Prostate gland (tissue), 2 donors: ENCODE data around the gene MAGEA8. TPM values are rescaled to one million over a fixed set of nuclear protein-coding genes. Genes with fewer than 3 reads are reported as not detected.

Experiments used
- DNase-seq: peaks from one replicate; pipeline ENCODE4 v3.0.0-alpha.2; 2019; ENCODE audit warnings: low spot score
- H3K27ac ChIP-seq, 2 donors: fragments of 200-600 bp; sonication (generic); 2 replicates each; pipeline ENCODE4 v1.5.1; 2017 to 2019
- H3K27me3 ChIP-seq: fragments of 200-600 bp; sonication (generic); replicated peaks from 2 replicates; pipeline ENCODE4 v1.5.1; 2019; ENCODE audit not compliant: insufficient read depth
- H3K36me3 ChIP-seq, 2 donors: fragments of 200-600 bp; sonication (generic); 1 replicate in 1 of 2; 2 replicates in 1 of 2; pipeline versions ENCODE4 v1.5.1 to v1.8.1; 2017 to 2019
- H3K4me1 ChIP-seq: fragments of 200-600 bp; sonication (generic); replicated peaks from 2 replicates; pipeline ENCODE4 v1.5.1; 2019
- H3K4me3 ChIP-seq, 2 donors: fragments of 200-600 bp; sonication (generic); 2 replicates each; pipeline ENCODE4 v1.5.1; 2017 to 2019
- H3K9me3 ChIP-seq: fragments of 200-600 bp; sonication (generic); 2 replicates; pipeline ENCODE4 v1.5.1; 2017
- CTCF ChIP-seq, 4 experiments: fragments of 200-600 bp in 2 of 4; fragments of 450-650 bp in 2 of 4; sonication (generic) in 2 of 4; IDR thresholded peaks; 1 replicate in 3 of 4; 2 replicates in 1 of 4; pipeline ENCODE4 v1.5.1; 2016 to 2019; ENCODE audit warnings: antibody characterized with exemption in 4 of 4, mild to moderate bottlenecking in 2 of 4, moderate library complexity in 2 of 4
- POLR2A ChIP-seq: fragments of 450-650 bp; IDR thresholded peaks from one replicate; pipeline ENCODE4 v1.6.1; 2016; ENCODE audit warnings: antibody characterized with exemption, mild to moderate bottlenecking
- POLR2AphosphoS5 ChIP-seq: sonication (generic); formaldehyde crosslinking; IDR thresholded peaks from one replicate; pipeline ENCODE4 v1.6.1; 2017; ENCODE audit warnings: antibody characterized with exemption
- WGBS: methylation state at CpG from one replicate; pipeline ENCODE4 v1.1.5; 2018; 5-methylcytosine and 5-hydroxymethylcytosine counted together
- intact Hi-C: fragments of 100-400 bp; cut with DNase I; formaldehyde crosslinking; loops from one replicate; pipeline ENCODE4 v1.14.2; 2022
- total RNA-seq, 2 donors: library from RNA; depleted of rRNA; stranded (reverse); fragments of >200 nt; gene quantifications; one replicate each; pipeline ENCODE4 v1.1.0, GENCODE V29; 2016

MAGEA8 gene
- total RNA-seq, 2 donors from 2014 or later: 1.0 TPM; not detected in 1

GRCh38 chrX:149867488-149867887 is 13.5 kb upstream of the MAGEA8 start:
- Histone ChIP-seq H3K36me3 (no peaks in the 10 kb centered on the region), H3K9me3 (no peaks in the 10 kb centered on the region), H3K4me3 (no peak overlapping the region), H3K27me3 (no peaks in the 10 kb centered on the region), H3K27ac (no peak overlapping the region), H3K4me1 (no peaks in the 10 kb centered on the region)
- WGBS: 96% methylated on average over 3 of the region's 3 CpGs
- intact Hi-C loops: no loop called here
- DNase-seq: no peak
- TF ChIP-seq POLR2A (no peak), CTCF (IDR thresholded peaks at IDR 0.05) (no peak), POLR2AphosphoS5 (no peak)

GRCh38 chrX:149870840-149871239 is 10.1 kb upstream of the MAGEA8 start:
- Histone ChIP-seq H3K9me3 (no peaks in the 10 kb centered on the region), H3K4me1 (no peaks in the 10 kb centered on the region), H3K4me3 (no peak overlapping the region), H3K27me3 (no peaks in the 10 kb centered on the region), H3K36me3 (no peaks in the 10 kb centered on the region), H3K27ac (no peak overlapping the region)
- intact Hi-C loops: no loop called here
- TF ChIP-seq POLR2A (no peak), POLR2AphosphoS5 (no peak), CTCF (IDR thresholded peaks at IDR 0.05) (no peak)
- WGBS: 91% methylated on average over 2 of the region's 2 CpGs
- no peak for DNase-seq

- no peaks in the 10 kb centered on the region for H3K9me3 ChIP-seq
- H3K4me3 ChIP-seq: no peak overlapping the region
- TF ChIP-seq POLR2A: no peak
- no peak for TF ChIP-seq CTCF (IDR thresholded peaks at IDR 0.05)
- no peak for TF ChIP-seq POLR2AphosphoS5
- no peak overlapping the region for H3K27ac ChIP-seq
- intact Hi-C loops: no loop called here
- H3K27me3 ChIP-seq: no peaks in the 10 kb centered on the region
- WGBS: 88% methylated on average over 2 of the region's 2 CpGs
- no peaks in the 10 kb centered on the region for H3K4me1 ChIP-seq
- no peak for DNase-seq
- H3K36me3 ChIP-seq: no peaks in the 10 kb centered on the region
Observed at GRCh38 chrX:149871433-149871832, 9.6 kb upstream of the MAGEA8 start.

- no peak for DNase-seq
- H3K36me3 ChIP-seq: no peaks in the 10 kb centered on the region
- no peak overlapping the region for H3K4me3 ChIP-seq
- no peak overlapping the region for H3K27ac ChIP-seq
- TF ChIP-seq CTCF (IDR thresholded peaks at IDR 0.05): peak in 1 of 4 experiments; percentile 7
- no peak for TF ChIP-seq POLR2AphosphoS5
- TF ChIP-seq POLR2A: no peak
- no peaks in the 10 kb centered on the region for H3K9me3 ChIP-seq
- no peaks in the 10 kb centered on the region for H3K27me3 ChIP-seq
- 73% methylated on average over 3 of the region's 3 CpGs for WGBS
- no peaks in the 10 kb centered on the region for H3K4me1 ChIP-seq
- intact Hi-C loops: no loop called here
Observed at GRCh38 chrX:149871940-149872339, 9.0 kb upstream of the MAGEA8 start.

GRCh38 chrX:149877157-149877556 is 3.8 kb upstream of the MAGEA8 start:
- Histone ChIP-seq H3K9me3 (no peaks in the 10 kb centered on the region), H3K4me3 (no peak overlapping the region), H3K4me1 (no peaks in the 10 kb centered on the region), H3K27me3 (no peaks in the 10 kb centered on the region), H3K27ac (no peak overlapping the region), H3K36me3 (no peaks in the 10 kb centered on the region)
- 46% methylated on average over 1 of the region's 1 CpG for WGBS
- intact Hi-C loops: no loop called here
- TF ChIP-seq CTCF (IDR thresholded peaks at IDR 0.05) (no peak), POLR2AphosphoS5 (no peak), POLR2A (no peak)
- no peak for DNase-seq
